ENCODE data around the gene GLYATL1B. TPM values are rescaled to one million over a fixed set of nuclear protein-coding genes. Genes with fewer than 3 reads are reported as not detected.

GLYATL1B gene
- total and polyA plus RNA-seq, 10 of the 15 experiments (the other 5 are each of a cell fraction or from before 2014, with no cell fraction given) = 0.10 to 1.7 (median 0.24) TPM; not detected in 4

- Histone ChIP-seq H4K20me1 (ENCODE audit: control insufficient read depth, insufficient read depth) (no peaks in the 10 kb centered on the region), H3K9ac (ENCODE audit: control insufficient read depth, insufficient read depth, low read length) (no peak overlapping the region), H3K79me2 (ENCODE audit: control insufficient read depth, insufficient read depth, low read length) (peaks cover 2% of the 10 kb centered on the region; the same call in 1 of the 2 replicates), H2AFZ (ENCODE audit: control insufficient read depth, low read depth, low read length) (no peak overlapping the region), H3K27me3 (replicated peaks in 1 of 2; ENCODE audit: control insufficient read depth in 2 of 2, insufficient read depth in 2 of 2, low read length in 1 of 2) (no peaks in the 10 kb centered on the region), H3K4me3 (no peak overlapping the region), H3K4me2 (ENCODE audit: control insufficient read depth, insufficient read depth) (no peak overlapping the region), H3K27ac (ENCODE audit: control insufficient read depth, insufficient read depth) (no peak overlapping the region), H3K36me3 (ENCODE audit: control insufficient read depth in 2 of 2, insufficient read depth in 2 of 2, low read length in 1 of 2) (peaks cover 10 to 20% of the 10 kb centered on the region in 2 experiments), H3K9me3 (replicated peaks; ENCODE audit: control insufficient read depth, insufficient read depth, low read length) (peaks cover 27% of the 10 kb centered on the region), H3K4me1 (ENCODE audit: control insufficient read depth, insufficient read depth, low read length) (no peaks in the 10 kb centered on the region)
- no peak for DNase-seq (ENCODE audit: low read depth, low spot score)
- ATAC-seq = no peak
- TF ChIP-seq FOXK2 (IDR thresholded peaks at IDR 0.05) = no peak
- TF ChIP-seq FOS (IDR thresholded peaks at IDR 0.05; ENCODE audit: borderline replicate concordance, extremely low read depth, insufficient read length) = no peak
- TF ChIP-seq, protein P1, sequence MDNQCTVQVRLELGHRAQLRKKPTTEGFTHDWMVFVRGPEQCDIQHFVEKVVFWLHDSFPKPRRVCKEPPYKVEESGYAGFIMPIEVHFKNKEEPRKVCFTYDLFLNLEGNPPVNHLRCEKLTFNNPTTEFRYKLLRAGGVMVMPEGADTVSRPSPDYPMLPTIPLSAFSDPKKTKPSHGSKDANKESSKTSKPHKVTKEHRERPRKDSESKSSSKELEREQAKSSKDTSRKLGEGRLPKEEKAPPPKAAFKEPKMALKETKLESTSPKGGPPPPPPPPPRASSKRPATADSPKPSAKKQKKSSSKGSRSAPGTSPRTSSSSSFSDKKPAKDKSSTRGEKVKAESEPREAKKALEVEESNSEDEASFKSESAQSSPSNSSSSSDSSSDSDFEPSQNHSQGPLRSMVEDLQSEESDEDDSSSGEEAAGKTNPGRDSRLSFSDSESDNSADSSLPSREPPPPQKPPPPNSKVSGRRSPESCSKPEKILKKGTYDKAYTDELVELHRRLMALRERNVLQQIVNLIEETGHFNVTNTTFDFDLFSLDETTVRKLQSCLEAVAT (IDR thresholded peaks at IDR 0.05) = no peak
- TF ChIP-seq MEF2A (IDR thresholded peaks at IDR 0.05; ENCODE audit: insufficient read depth, low read depth, low read length) = no peak
- TF ChIP-seq, protein P2, sequence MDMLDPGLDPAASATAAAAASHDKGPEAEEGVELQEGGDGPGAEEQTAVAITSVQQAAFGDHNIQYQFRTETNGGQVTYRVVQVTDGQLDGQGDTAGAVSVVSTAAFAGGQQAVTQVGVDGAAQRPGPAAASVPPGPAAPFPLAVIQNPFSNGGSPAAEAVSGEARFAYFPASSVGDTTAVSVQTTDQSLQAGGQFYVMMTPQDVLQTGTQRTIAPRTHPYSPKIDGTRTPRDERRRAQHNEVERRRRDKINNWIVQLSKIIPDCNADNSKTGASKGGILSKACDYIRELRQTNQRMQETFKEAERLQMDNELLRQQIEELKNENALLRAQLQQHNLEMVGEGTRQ (IDR thresholded peaks at IDR 0.05; ENCODE audit: borderline replicate concordance, low read depth, low read length) = no peak
- TF ChIP-seq E4F1 (IDR thresholded peaks at IDR 0.05; ENCODE audit: borderline replicate concordance, partially characterized antibody) = no peak
- TF ChIP-seq USF1 (IDR thresholded peaks at IDR 0.05; ENCODE audit: borderline replicate concordance, extremely low read length, insufficient read depth, low read depth, low read length) = no peak
- TF ChIP-seq RAD51 (IDR thresholded peaks at IDR 0.05) = no peak
- no peak for TF ChIP-seq BCL3 (IDR thresholded peaks at IDR 0.05; ENCODE audit: borderline replicate concordance, insufficient read depth, low read depth, low read length, poor library complexity, severe bottlenecking)
- TF ChIP-seq PAX5 (IDR thresholded peaks at IDR 0.05; ENCODE audit: borderline replicate concordance, low read depth, low read length) = no peak
- no peak for TF ChIP-seq RUNX3 (IDR thresholded peaks at IDR 0.05; ENCODE audit: low read length)
- BruUV-seq (replicated peaks) = no TSS peak
- SMC1A ChIA-PET (ENCODE audit: uncharacterized antibody, unreplicated experiment) = interaction anchor here (0.6 to 4.7 kb wide), 7 partner anchors 8 to 470 kb away, joined by 3 to 32 read pairs (median 3); partner anchors contain the start of gene FAM111B
- CTCF ChIA-PET = interaction anchor here (1.0 to 1.8 kb wide), 4 partner anchors 9 to 39 kb away, joined by 3 to 5 read pairs (median 3); no protein-coding TSS in a partner anchor
- intact Hi-C loops (cut with micrococcal nuclease; ENCODE audit: unreplicated experiment) = no loop called here
- POLR2A ChIA-PET = interaction anchor here (1.1 kb wide), 1 partner anchor 10 kb away, joined by 3 read pairs; no protein-coding TSS in a partner anchor
- FAIRE-seq = no peak
- in situ Hi-C loops (cut with MboI) = no loop called here
- RAD21 ChIA-PET (ENCODE audit: unreplicated experiment) = no interaction called here
Observed at GRCh38 chr11:59119826-59120225, 33.7 kb downstream of the GLYATL1B start.

Data from GM12878 (cell line).